ENCODE results near the gene EDEM1.
"Not testable (repeated sequence)": the region's sequence is repeated elsewhere in the genome, so short reads cannot be mapped to it uniquely, and the experiment has no call there.

EDEM1 gene

GRCh38 chr3:5165698-5166097 lies 21.8 kb upstream of the EDEM1 start:
- no peak for TF ChIP-seq CTCF (IDR thresholded peaks at IDR 0.05; ENCODE audit: unreplicated experiment in 3 of 3)
- Mint-ChIP-seq H3K4me3 (no peak overlapping the region), H3K27me3 (ENCODE audit: low read depth) (no peaks in the 10 kb centered on the region), H3K9me3 (no peaks in the 10 kb centered on the region), H3K27ac (no peak overlapping the region), H3K36me3 (ENCODE audit: low read depth) (peaks cover 4% of the 10 kb centered on the region), H3K4me1 (peaks cover 13% of the 10 kb centered on the region)

GRCh38 chr3:5166846-5167245 lies 20.7 kb upstream of the EDEM1 start:
- no peak overlapping the region for H3K27ac Mint-ChIP-seq
- no peaks in the 10 kb centered on the region for H3K9me3 Mint-ChIP-seq
- H3K4me3 Mint-ChIP-seq: no peak overlapping the region
- TF ChIP-seq CTCF (IDR thresholded peaks at IDR 0.05; ENCODE audit: unreplicated experiment in 3 of 3): no peak
- no peaks in the 10 kb centered on the region for H3K27me3 Mint-ChIP-seq (ENCODE audit: low read depth)
- H3K36me3 Mint-ChIP-seq (ENCODE audit: low read depth): peaks cover 7% of the 10 kb centered on the region
- peaks cover 11% of the 10 kb centered on the region for H3K4me1 Mint-ChIP-seq

- no peak for TF ChIP-seq CTCF (IDR thresholded peaks at IDR 0.05; ENCODE audit: unreplicated experiment in 3 of 3)
- peaks cover 16% of the 10 kb centered on the region for H3K36me3 Mint-ChIP-seq (ENCODE audit: low read depth)
- H3K4me3 Mint-ChIP-seq: no peak overlapping the region
- no peak overlapping the region for H3K27ac Mint-ChIP-seq
- H3K27me3 Mint-ChIP-seq (ENCODE audit: low read depth): no peaks in the 10 kb centered on the region
- H3K9me3 Mint-ChIP-seq: no peaks in the 10 kb centered on the region
- peaks cover 6% of the 10 kb centered on the region for H3K4me1 Mint-ChIP-seq
Observed at GRCh38 chr3:5168110-5168509, 19.4 kb upstream of the EDEM1 start.

GRCh38 chr3:5169807-5170206 lies 17.7 kb upstream of the EDEM1 start:
- H3K9me3 Mint-ChIP-seq: no peaks in the 10 kb centered on the region
- no peak overlapping the region for H3K4me3 Mint-ChIP-seq
- TF ChIP-seq CTCF (IDR thresholded peaks at IDR 0.05; ENCODE audit: unreplicated experiment in 3 of 3): no peak
- no peak overlapping the region for H3K27ac Mint-ChIP-seq
- H3K4me1 Mint-ChIP-seq: peaks cover 6% of the 10 kb centered on the region
- H3K27me3 Mint-ChIP-seq (ENCODE audit: low read depth): no peaks in the 10 kb centered on the region
- peaks cover 25% of the 10 kb centered on the region for H3K36me3 Mint-ChIP-seq (ENCODE audit: low read depth)

GRCh38 chr3:5170975-5171374 lies 16.5 kb upstream of the EDEM1 start:
- no peaks in the 10 kb centered on the region for H3K9me3 Mint-ChIP-seq
- H3K27me3 Mint-ChIP-seq (ENCODE audit: low read depth): no peaks in the 10 kb centered on the region
- peaks cover 6% of the 10 kb centered on the region for H3K4me1 Mint-ChIP-seq
- H3K36me3 Mint-ChIP-seq (ENCODE audit: low read depth): peaks cover 36% of the 10 kb centered on the region
- no peak overlapping the region for H3K4me3 Mint-ChIP-seq
- TF ChIP-seq CTCF (IDR thresholded peaks at IDR 0.05; ENCODE audit: unreplicated experiment in 3 of 3): no peak
- no peak overlapping the region for H3K27ac Mint-ChIP-seq

GRCh38 chr3:5172018-5172417 lies 15.5 kb upstream of the EDEM1 start:
- H3K27me3 Mint-ChIP-seq (ENCODE audit: low read depth): no peaks in the 10 kb centered on the region
- TF ChIP-seq CTCF (IDR thresholded peaks at IDR 0.05; ENCODE audit: unreplicated experiment in 3 of 3): no peak
- H3K27ac Mint-ChIP-seq: no peak overlapping the region
- no peaks in the 10 kb centered on the region for H3K9me3 Mint-ChIP-seq
- no peak overlapping the region for H3K4me3 Mint-ChIP-seq
- H3K4me1 Mint-ChIP-seq: peaks cover 6% of the 10 kb centered on the region
- H3K36me3 Mint-ChIP-seq (ENCODE audit: low read depth): peaks cover 36% of the 10 kb centered on the region

- H3K27me3 Mint-ChIP-seq (ENCODE audit: low read depth); H3K9me3 Mint-ChIP-seq: not testable (repeated sequence)
- H3K36me3 Mint-ChIP-seq (ENCODE audit: low read depth): peaks cover 50% of the 10 kb centered on the region
Observed at GRCh38 chr3:5179036-5179435, 8.5 kb upstream of the EDEM1 start.

More at GRCh38 chr3:5179036-5179435, 8.5 kb upstream of the EDEM1 start:
- not testable (repeated sequence) for H3K4me1 Mint-ChIP-seq, H3K27ac Mint-ChIP-seq, H3K4me3 Mint-ChIP-seq
